Left forelimb (tissue), 1 donor: ENCODE measurements around the gene PHEX.

Source experiments
- DNase-seq: peaks from one replicate; pipeline ENCODE4 v3.0.0-alpha.2; 2018; ENCODE audit warnings: low spot score

Gene PHEX

GRCh38 chrX:22148565-22148964 is 116.4 kb downstream of the PHEX start:
- no peak for DNase-seq

GRCh38 chrX:22150371-22150770 is 118.2 kb downstream of the PHEX start:
- no peak for DNase-seq

- no peak for DNase-seq
Measured at GRCh38 chrX:22155126-22155525, 123.0 kb downstream of the PHEX start.

GRCh38 chrX:22159071-22159470 is 126.9 kb downstream of the PHEX start:
- DNase-seq = no peak

- no peak for DNase-seq
Measured at GRCh38 chrX:22163326-22163725, 131.2 kb downstream of the PHEX start.

- no peak for DNase-seq
Measured at GRCh38 chrX:22164770-22165388, 132.8 kb downstream of the PHEX start.

- DNase-seq = no peak
Measured at GRCh38 chrX:22165732-22166457, 133.8 kb downstream of the PHEX start.

GRCh38 chrX:22171287-22172060 is 139.3 kb downstream of the PHEX start:
- DNase-seq = no peak

GRCh38 chrX:22173966-22174365 is 141.8 kb downstream of the PHEX start:
- no peak for DNase-seq

GRCh38 chrX:22177950-22178515 is 145.9 kb downstream of the PHEX start:
- no peak for DNase-seq

GRCh38 chrX:22184096-22184495 is 152.0 kb downstream of the PHEX start:
- no peak for DNase-seq

- no peak for DNase-seq
Measured at GRCh38 chrX:22186165-22186564, 154.0 kb downstream of the PHEX start.

GRCh38 chrX:22192419-22193060 is 160.4 kb downstream of the PHEX start:
- DNase-seq = no peak

- DNase-seq = no peak
Measured at GRCh38 chrX:22193851-22194659, 161.9 kb downstream of the PHEX start.

GRCh38 chrX:22194660-22194945 is 162.5 kb downstream of the PHEX start:
- no peak for DNase-seq

- no peak for DNase-seq
Measured at GRCh38 chrX:22196149-22196548, 164.0 kb downstream of the PHEX start.

- DNase-seq = no peak
Measured at GRCh38 chrX:22202251-22202650, 170.1 kb downstream of the PHEX start.

GRCh38 chrX:22203186-22203585 is 171.1 kb downstream of the PHEX start:
- DNase-seq = no peak

GRCh38 chrX:22206781-22207180 is 174.7 kb downstream of the PHEX start:
- DNase-seq = no peak

- DNase-seq = no peak
Measured at GRCh38 chrX:22220941-22221340, 188.8 kb downstream of the PHEX start.

- DNase-seq = no peak
Measured at GRCh38 chrX:22234380-22234779, 202.3 kb downstream of the PHEX start.

GRCh38 chrX:22237479-22237878 is 205.4 kb downstream of the PHEX start:
- DNase-seq = no peak
